H1 (cell line): ENCODE results near the gene ORC6. TPM values are rescaled to one million over a fixed set of nuclear protein-coding genes. Genes with fewer than 3 reads are reported as not detected.

Experiments
- CTCF ChIA-PET: fragments of 300-600 bp; sonication (Branson Sonifier 250); formaldehyde crosslinking; loops from one replicate; lab custom pipeline; 2021; ENCODE audit not compliant: partially characterized antibody; lab: Charles Lee
- POLR2A ChIA-PET: fragments of 300-600 bp; sonication (Branson Sonifier 250); formaldehyde crosslinking; loops from one replicate; lab custom pipeline; 2021; ENCODE audit warnings: inconsistent platforms; ENCODE audit not compliant: partially characterized antibody; lab: Charles Lee
- DNase-seq, 2 experiments: peaks; one replicate each; pipeline versions ENCODE4 v3.0.0 to v3.0.0-alpha.2; 2010 to 2022; ENCODE audit warnings: low spot score in 2 of 2, low read depth in 1 of 2, mixed read lengths in 1 of 2
- FAIRE-seq: peaks from 2 replicates; lab custom pipeline; 2011; peaks lifted over from hg19 to GRCh38; lab: Jason Lieb, UNC
- H2AFZ ChIP-seq: 2 replicates; pipeline ENCODE4 v1.8.1; 2012; ENCODE audit warnings: low read length, inconsistent platforms
- H2AK5ac ChIP-seq: 2 replicates; pipeline ENCODE4 v1.6.1; 2013; ENCODE audit warnings: low read depth, low read length
- H2BK120ac ChIP-seq: replicated peaks from 2 replicates; pipeline ENCODE3; 2013; ENCODE audit warnings: low read depth, low read length, inconsistent platforms
- H2BK12ac ChIP-seq: 2 replicates; pipeline ENCODE4 v1.6.1; 2013; ENCODE audit warnings: low read depth, low read length
- H2BK15ac ChIP-seq: 2 replicates; pipeline ENCODE4 v1.6.1; 2013; ENCODE audit warnings: low read length
- H2BK20ac ChIP-seq: 2 replicates; pipeline ENCODE4 v1.6.1; 2013; ENCODE audit warnings: low read length
- H2BK5ac ChIP-seq: 2 replicates; pipeline ENCODE4 v1.6.1; 2013; ENCODE audit warnings: low read depth, low read length
- H3K14ac ChIP-seq: 2 replicates; pipeline ENCODE4 v1.6.1; 2013; ENCODE audit warnings: inconsistent platforms; ENCODE audit not compliant: insufficient read length
- H3K18ac ChIP-seq: 2 replicates; pipeline ENCODE4 v1.6.1; 2013; ENCODE audit warnings: low read length; ENCODE audit errors: extremely low read depth
- H3K23ac ChIP-seq: 2 replicates; pipeline ENCODE4 v1.6.1; 2013; ENCODE audit warnings: inconsistent platforms; ENCODE audit not compliant: insufficient read length
- H3K23me2 ChIP-seq: 2 replicates; pipeline ENCODE4 v1.6.1; 2013; ENCODE audit warnings: low read depth, low read length
- H3K27ac ChIP-seq: 2 replicates; pipeline ENCODE4 v1.6.1; 2011; ENCODE audit warnings: low read depth, low read length, inconsistent platforms
- H3K27me3 ChIP-seq, 4 experiments: replicated peaks in 1 of 4; 1 replicate in 1 of 4; 2 replicates in 3 of 4; pipeline versions ENCODE4 v1.6.1 to v1.8.1; 2011 to 2013; ENCODE audit warnings: low read length in 3 of 4, mild to moderate bottlenecking in 3 of 4, inconsistent platforms in 2 of 4, mixed read lengths in 2 of 4, moderate library complexity in 1 of 4; ENCODE audit not compliant: control insufficient read depth in 3 of 4, insufficient read depth in 3 of 4; ENCODE audit errors: extremely low read depth in 1 of 4
- H3K36me3 ChIP-seq, 4 experiments: 2 replicates each; pipeline versions ENCODE4 v1.6.1 to v1.8.1; 2011 to 2013; ENCODE audit warnings: mild to moderate bottlenecking in 4 of 4, low read length in 3 of 4, moderate library complexity in 2 of 4, control low read depth in 1 of 4, inconsistent platforms in 1 of 4; ENCODE audit not compliant: insufficient read depth in 4 of 4, control insufficient read depth in 2 of 4
- H3K4ac ChIP-seq: replicated peaks from 2 replicates; pipeline ENCODE3; 2013; ENCODE audit warnings: low read length, low read depth, mixed read lengths, inconsistent platforms; ENCODE audit not compliant: insufficient read length
- H3K4me1 ChIP-seq, 4 experiments: replicated peaks in 1 of 4; 1 replicate in 1 of 4; 2 replicates in 3 of 4; pipeline versions ENCODE4 v1.6.1 to v1.8.1; 2011 to 2013; ENCODE audit warnings: low read length in 3 of 4, inconsistent platforms in 2 of 4, mixed read lengths in 1 of 4; ENCODE audit not compliant: insufficient read depth in 4 of 4, control insufficient read depth in 3 of 4
- H3K4me2 ChIP-seq, 2 experiments: 2 replicates each; pipeline versions ENCODE4 v1.6.1 to v1.8.1; 2011 to 2013; ENCODE audit warnings: low read depth in 2 of 2, low read length in 2 of 2, control low read depth in 1 of 2, inconsistent platforms in 1 of 2, mild to moderate bottlenecking in 1 of 2; ENCODE audit not compliant: insufficient read depth in 1 of 2
- H3K4me3 ChIP-seq, 4 experiments: fragments of 200-600, 300-600 bp in 1 of 4; sonication (generic), shearing (Covaris generic), sonication (Bioruptor Twin) in 1 of 4; 2 replicates each; pipeline versions ENCODE4 v1.5.1 to v1.8.1; 2011 to 2016; ENCODE audit warnings: low read length in 4 of 4, low read depth in 3 of 4, control low read depth in 2 of 4, inconsistent platforms in 2 of 4, mild to moderate bottlenecking in 2 of 4, mixed read lengths in 1 of 4, moderate library complexity in 1 of 4; ENCODE audit not compliant: insufficient read depth in 2 of 4; ENCODE audit errors: extremely low read depth in 1 of 4
- H3K56ac ChIP-seq: replicated peaks from 2 replicates; pipeline ENCODE3; 2013; ENCODE audit warnings: low read depth, mild to moderate bottlenecking, mixed read lengths, low read length, inconsistent platforms; ENCODE audit not compliant: insufficient read length
- H3K79me1 ChIP-seq: 2 replicates; pipeline ENCODE4 v1.6.1; 2013; ENCODE audit warnings: low read depth, low read length, control low read depth
- H3K79me2 ChIP-seq, 2 experiments: 2 replicates each; pipeline versions ENCODE4 v1.6.1 to v1.8.1; 2012 to 2013; ENCODE audit warnings: low read length in 2 of 2, mild to moderate bottlenecking in 2 of 2, inconsistent platforms in 1 of 2; ENCODE audit not compliant: insufficient read depth in 2 of 2, control insufficient read depth in 1 of 2
- H3K9ac ChIP-seq, 4 experiments: replicated peaks in 1 of 4; 1 replicate in 1 of 4; 2 replicates in 3 of 4; pipeline versions ENCODE4 v1.6.1 to v1.8.1; 2011 to 2013; ENCODE audit warnings: low read depth in 3 of 4, low read length in 3 of 4, control low read depth in 2 of 4, mild to moderate bottlenecking in 2 of 4, moderate library complexity in 2 of 4, inconsistent platforms in 1 of 4; ENCODE audit errors: extremely low read depth in 1 of 4
- H3K9me3 ChIP-seq, 2 experiments: 2 replicates each; pipeline versions ENCODE4 v1.6.1 to v1.8.1; 2012 to 2013; ENCODE audit warnings: mild to moderate bottlenecking in 2 of 2, moderate library complexity in 2 of 2, control low read depth in 1 of 2, inconsistent platforms in 1 of 2, low read depth in 1 of 2, low read length in 1 of 2, mixed read lengths in 1 of 2; ENCODE audit not compliant: insufficient read depth in 2 of 2
- H4K20me1 ChIP-seq, 2 experiments: replicated peaks in 1 of 2; 2 replicates each; pipeline versions ENCODE3 to v1.8.1; 2011 to 2013; ENCODE audit warnings: inconsistent platforms in 2 of 2, low read length in 2 of 2, mild to moderate bottlenecking in 1 of 2; ENCODE audit not compliant: insufficient read depth in 2 of 2, control insufficient read depth in 1 of 2
- H4K5ac ChIP-seq: 2 replicates; pipeline ENCODE4 v1.6.1; 2013; ENCODE audit warnings: low read length, low read depth, mixed read lengths, inconsistent platforms; ENCODE audit not compliant: insufficient read length
- H4K8ac ChIP-seq: 2 replicates; pipeline ENCODE4 v1.8.0; 2013; ENCODE audit warnings: mild to moderate bottlenecking, moderate library complexity, low read length, inconsistent platforms; ENCODE audit not compliant: insufficient read depth; ENCODE audit errors: extremely low read depth
- H4K91ac ChIP-seq: replicated peaks from 2 replicates; pipeline ENCODE3; 2013; ENCODE audit warnings: low read length, mixed read lengths, inconsistent platforms; ENCODE audit not compliant: insufficient read length
- ATF3 ChIP-seq: IDR thresholded peaks from 2 replicates; pipeline ENCODE4 v1.6.1; 2011; ENCODE audit warnings: low read depth, mild to moderate bottlenecking, low read length; ENCODE audit not compliant: insufficient read depth
- BACH1 ChIP-seq: IDR thresholded peaks from 2 replicates; pipeline ENCODE4 v1.6.1; 2012; ENCODE audit warnings: low read length, improper control_type of control experiment
- MAX ChIP-seq: IDR thresholded peaks from 2 replicates; pipeline ENCODE4 v1.6.1; 2012; ENCODE audit warnings: inconsistent platforms
- POU5F1 ChIP-seq: IDR thresholded peaks from 2 replicates; pipeline ENCODE4 v1.6.1; 2011; ENCODE audit warnings: low read depth, mild to moderate bottlenecking, low read length, moderate library complexity
- RAD21 ChIP-seq, 2 experiments: IDR thresholded peaks in 1 of 2; conservative IDR thresholded peaks in 1 of 2; 2 replicates each; pipeline ENCODE4 v1.6.1; 2011; ENCODE audit warnings: low read depth in 2 of 2, low read length in 2 of 2, improper control_type of control experiment in 1 of 2, inconsistent platforms in 1 of 2, mild to moderate bottlenecking in 1 of 2, moderate library complexity in 1 of 2
- RNF2 ChIP-seq: fragments of 200-900, 300-1000 bp; sonication (generic); IDR thresholded peaks from 2 replicates; pipeline ENCODE4 v1.7.1; 2016; ENCODE audit warnings: borderline replicate concordance, low read depth, mild to moderate bottlenecking, antibody characterized with exemption, low read length; ENCODE audit not compliant: poor library complexity, severe bottlenecking; ENCODE audit errors: missing control alignments
- SIRT6 ChIP-seq: IDR thresholded peaks from one replicate; pipeline ENCODE4 v1.7.1; 2012; ENCODE audit warnings: low read length, inconsistent platforms
- SP4 ChIP-seq: IDR thresholded peaks from 2 replicates; pipeline ENCODE4 v1.6.1; 2012; ENCODE audit warnings: low read length, inconsistent platforms
- SUZ12 ChIP-seq: fragments of 200-600 bp; sonication (generic); IDR thresholded peaks from 2 replicates; pipeline ENCODE4 v1.6.1; 2012; ENCODE audit warnings: mild to moderate bottlenecking, inconsistent platforms, low read length, moderate library complexity, mixed read lengths
- WGBS, 2 experiments: shearing (Covaris generic) in 1 of 2; methylation state at CpG; one replicate each; pipeline versions ENCODE4 v1.1.6 to v1.1.7; 2013 to 2015; ENCODE audit warnings: low lambda C conversion rate in 2 of 2, mixed read lengths in 2 of 2, inconsistent platforms in 1 of 2, low coverage in 1 of 2, missing lambda C conversion rate in 1 of 2; ENCODE audit not compliant: insufficient replicate concordance in 2 of 2, insufficient coverage in 1 of 2, insufficient read length in 1 of 2; ENCODE audit errors: extremely low coverage in 1 of 2, missing lambda C conversion rate in 1 of 2; 5-methylcytosine and 5-hydroxymethylcytosine counted together
- polyA plus RNA-seq, 7 experiments: library from polyadenylated mRNA; depleted of rRNA in 3 of 7; stranded (reverse) in 5 of 7; unstranded in 2 of 7; fragments of >200 nt in 5 of 7; fragments of 200-250 nt in 2 of 7; gene quantifications; 1 replicate in 5 of 7; 2 replicates in 1 of 7; 4 replicates in 1 of 7; pipeline versions ENCODE4 v1.2.1 to v1.2.3, GENCODE V29; 2011 to 2013; ENCODE audit warnings: missing spikeins in 2 of 7, mixed read lengths in 2 of 7
- total RNA-seq: library from RNA; stranded (reverse); fragmentation: NEBNext Ultra II Directional; extraction: Animal tissue kit (Norgen Biotek cat#: 25700); gene quantifications from 2 replicates; pipeline ENCODE4 v1.2.1, GENCODE V29; 2021
- TF ChIP-seq, protein P1 (sequence below): IDR thresholded peaks from 2 replicates; pipeline ENCODE4 v1.6.1; 2011; ENCODE audit warnings: low read length, improper control_type of control experiment

The ORC6 gene
- total and polyA plus RNA-seq, 2 of the 8 experiments (the other 6 are each of a cell fraction or from before 2014, with no cell fraction given) = 41.8 to 67.4 TPM

GRCh38 chr16:46686815-46687473, 2.5 kb upstream of the ORC6 start:
- CTCF ChIA-PET = interaction anchor here (0.8 to 1.9 kb wide), 3 partner anchors 13 to 136 kb away, joined by 3 to 5 read pairs (median 3); no protein-coding TSS in a partner anchor
- no peak overlapping the region for H3K23ac ChIP-seq

More at GRCh38 chr16:46686815-46687473, 2.5 kb upstream of the ORC6 start:
- Histone ChIP-seq H4K91ac (no peak overlapping the region), H3K18ac (no peak overlapping the region), H2BK120ac (no peak overlapping the region), H2AFZ (no peak overlapping the region), H4K8ac (no peak overlapping the region), H2BK12ac (no peak overlapping the region), H3K36me3 (peaks cover 0 to 9% (median 5%) of the 10 kb centered on the region in 4 experiments; a peak in 4 of 8 replicates), H2BK20ac (no peak overlapping the region), H3K9me3 (no peaks in the 10 kb centered on the region), H2AK5ac (no peak overlapping the region), H3K4me1 (peaks cover 2 to 13% (median 5%) of the 10 kb centered on the region in 4 experiments; a peak in 5 of 7 replicates), H3K9ac (no peak overlapping the region), H3K56ac (no peak overlapping the region), H4K5ac (no peak overlapping the region), H3K4ac (no peak overlapping the region), H3K27ac (no peak overlapping the region), H3K79me2 (peaks cover 32 to 88% of the 10 kb centered on the region in 2 experiments), H2BK5ac (no peak overlapping the region), H3K79me1 (no peaks in the 10 kb centered on the region; the same call in 1 of the 2 replicates), H3K27me3 (no peaks in the 10 kb centered on the region), H3K23me2 (peaks cover 13% of the 10 kb centered on the region), H3K4me2 (peak overlapping the region; percentile 76 to 96; a peak in 3 of 4 replicates), H3K14ac (no peak overlapping the region), H2BK15ac (no peak overlapping the region), H4K20me1 (peaks cover 25% of the 10 kb centered on the region in 2 experiments), H3K4me3 (peak overlapping the region in 2 of 4 experiments; percentile 90 to 96; a peak in 4 of 8 replicates)
- POLR2A ChIA-PET = interaction anchor here (0.8 to 0.9 kb wide), 2 partner anchors 10 to 114 kb away, joined by 3 read pairs; no protein-coding TSS in a partner anchor
- WGBS, 2 experiments = 83% methylated on average over 5 of the region's 5 CpGs; no CpG with 5 or more reads in 1 of the 2 experiments
- DNase-seq = no peak
- FAIRE-seq = no peak
- no peak for TF ChIP-seq RAD21 (IDR thresholded peaks at IDR 0.05 in 1 of 2, conservative IDR thresholded peaks at IDR 0.05 in 1 of 2; ENCODE audit: low read depth in 2 of 2, low read length in 2 of 2)
- TF ChIP-seq SUZ12 = no peak
- no peak for TF ChIP-seq SIRT6
- TF ChIP-seq, protein P1, sequence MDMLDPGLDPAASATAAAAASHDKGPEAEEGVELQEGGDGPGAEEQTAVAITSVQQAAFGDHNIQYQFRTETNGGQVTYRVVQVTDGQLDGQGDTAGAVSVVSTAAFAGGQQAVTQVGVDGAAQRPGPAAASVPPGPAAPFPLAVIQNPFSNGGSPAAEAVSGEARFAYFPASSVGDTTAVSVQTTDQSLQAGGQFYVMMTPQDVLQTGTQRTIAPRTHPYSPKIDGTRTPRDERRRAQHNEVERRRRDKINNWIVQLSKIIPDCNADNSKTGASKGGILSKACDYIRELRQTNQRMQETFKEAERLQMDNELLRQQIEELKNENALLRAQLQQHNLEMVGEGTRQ = no peak
- TF ChIP-seq RNF2 = no peak
- no peak for TF ChIP-seq MAX
- no peak for TF ChIP-seq SP4
- TF ChIP-seq POU5F1 = no peak
- TF ChIP-seq ATF3 = no peak
- TF ChIP-seq BACH1 = no peak
